ENCODE results near the gene HCLS1. TPM values are rescaled to one million over a fixed set of nuclear protein-coding genes. Genes with fewer than 3 reads are reported as not detected.

The HCLS1 gene
- total and polyA plus RNA-seq, 2 experiments from 2014 or later, result 0.11 to 0.57 TPM

GRCh38 chr3:121654493-121655385, 6.0 kb downstream of the HCLS1 start:
- no peak for DNase-seq (ENCODE audit: low read depth in 1 of 2, low spot score in 1 of 2)
- Histone ChIP-seq H3K4me3 (no peak overlapping the region), H3K36me3 (no peaks in the 10 kb centered on the region), H3K27ac (no peak overlapping the region), H3K27me3 (no peaks in the 10 kb centered on the region), H3K4me1 (ENCODE audit: low read depth) (no peaks in the 10 kb centered on the region), H3K9me3 (ENCODE audit: low read depth) (no peaks in the 10 kb centered on the region)
- no peak for TF ChIP-seq CTCF (IDR thresholded peaks at IDR 0.05; ENCODE audit: low read depth, low read length)

DNA sequence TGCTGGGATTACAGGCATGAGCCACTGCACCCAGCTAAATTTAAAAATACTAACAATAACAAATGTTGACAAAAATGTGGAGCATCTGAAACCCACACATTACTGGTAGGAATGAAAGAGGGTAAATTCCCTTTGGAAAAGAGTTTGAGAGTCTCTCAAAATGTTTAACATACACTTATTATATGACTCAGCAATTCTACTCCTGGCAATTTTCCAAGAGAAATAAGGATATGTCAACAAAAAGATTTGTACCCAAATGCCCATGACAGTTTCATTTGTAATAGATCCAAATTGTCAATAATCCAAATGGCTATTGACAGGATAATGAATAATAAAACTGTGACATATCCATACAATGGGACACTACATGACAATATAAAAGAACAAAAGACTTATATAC, 9.0 kb downstream of the HCLS1 start:
- Histone ChIP-seq H3K4me1 (ENCODE audit: low read depth) (peaks cover 10% of the 10 kb centered on the region), H3K27me3 (no peaks in the 10 kb centered on the region), H3K27ac (no peak overlapping the region), H3K4me3 (no peak overlapping the region), H3K36me3 (no peaks in the 10 kb centered on the region), H3K9me3 (ENCODE audit: low read depth) (no peaks in the 10 kb centered on the region)
- no peak for TF ChIP-seq CTCF (IDR thresholded peaks at IDR 0.05; ENCODE audit: low read depth, low read length)
- peak in 1 of 2 donors; percentile 26 for DNase-seq (ENCODE audit: low read depth in 1 of 2, low spot score in 1 of 2)

- no peaks in the 10 kb centered on the region for H3K36me3 ChIP-seq
These were observed 11.1 kb downstream of the HCLS1 start for GRCh38 chr3:121649645-121650044.

GRCh38 chr3:121648219-121648958, 12.3 kb downstream of the HCLS1 start:
- Histone ChIP-seq H3K36me3 (no peaks in the 10 kb centered on the region), H3K4me1 (ENCODE audit: low read depth) (peaks cover 10% of the 10 kb centered on the region), H3K27me3 (no peaks in the 10 kb centered on the region), H3K4me3 (no peak overlapping the region), H3K27ac (peak overlapping the region; percentile 47), H3K9me3 (ENCODE audit: low read depth) (no peaks in the 10 kb centered on the region)
- TF ChIP-seq CTCF (IDR thresholded peaks at IDR 0.05; ENCODE audit: low read depth, low read length), result no peak
- DNase-seq (ENCODE audit: low read depth in 1 of 2, low spot score in 1 of 2), result peak; percentile 54 to 64

More at GRCh38 chr3:121649645-121650044, 11.1 kb downstream of the HCLS1 start:
- Histone ChIP-seq H3K27ac (no peak overlapping the region), H3K27me3 (no peaks in the 10 kb centered on the region), H3K4me3 (no peak overlapping the region), H3K9me3 (ENCODE audit: low read depth) (no peaks in the 10 kb centered on the region), H3K4me1 (ENCODE audit: low read depth) (peaks cover 10% of the 10 kb centered on the region)
- no peak for TF ChIP-seq CTCF (IDR thresholded peaks at IDR 0.05; ENCODE audit: low read depth, low read length)
- peak in 1 of 2 donors; percentile 8 for DNase-seq (ENCODE audit: low read depth in 1 of 2, low spot score in 1 of 2)

DNA sequence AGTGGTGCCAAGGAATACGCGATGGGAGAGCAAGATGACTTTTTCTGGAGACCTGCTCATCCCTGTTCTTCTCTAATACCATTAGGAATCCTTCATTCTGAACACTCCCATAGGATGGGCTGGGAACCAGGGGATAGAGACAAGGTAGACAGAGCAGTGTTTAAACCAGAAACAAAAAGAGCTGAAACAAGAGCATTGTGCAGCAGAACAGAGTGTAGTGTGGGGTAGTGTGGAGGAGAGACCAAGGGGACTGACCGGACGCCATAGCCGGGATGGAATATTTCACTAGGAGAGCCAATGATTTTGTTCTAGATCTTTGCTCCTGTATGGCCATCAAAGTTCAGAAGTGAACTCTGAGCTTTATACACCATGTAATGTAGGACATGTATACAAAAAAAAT, 15.6 kb downstream of the HCLS1 start:
- Histone ChIP-seq H3K4me1 (ENCODE audit: low read depth) (peaks cover 10% of the 10 kb centered on the region), H3K36me3 (no peaks in the 10 kb centered on the region), H3K27me3 (no peaks in the 10 kb centered on the region), H3K4me3 (no peak overlapping the region), H3K27ac (no peak overlapping the region), H3K9me3 (ENCODE audit: low read depth) (no peaks in the 10 kb centered on the region)
- TF ChIP-seq CTCF (IDR thresholded peaks at IDR 0.05; ENCODE audit: low read depth, low read length), result no peak
- no peak for DNase-seq (ENCODE audit: low read depth in 1 of 2, low spot score in 1 of 2)

All from cardiac muscle cell (in vitro differentiated cells and primary cell).